Osteoblast (primary cell): ENCODE results near the gene RIMBP2. TPM values are rescaled to one million over a fixed set of nuclear protein-coding genes. Genes with fewer than 3 reads are reported as not detected.

Experiments
- DNase-seq: peaks from one replicate; pipeline ENCODE4 v3.0.0; 2011; ENCODE audit warnings: low spot score, mixed read lengths; ENCODE audit not compliant: insufficient read length; ENCODE audit errors: missing footprints
- H2AFZ ChIP-seq: 2 replicates; pipeline ENCODE4 v1.6.0; 2011; ENCODE audit warnings: mild to moderate bottlenecking, low read length
- H3K27ac ChIP-seq: 2 replicates; pipeline ENCODE4 v1.5.1; 2011; ENCODE audit warnings: mild to moderate bottlenecking, low read depth, low read length, moderate library complexity
- H3K27me3 ChIP-seq: 2 replicates; pipeline ENCODE4 v1.6.0; 2012; ENCODE audit warnings: mild to moderate bottlenecking, control low read depth, inconsistent platforms, low read length, moderate library complexity; ENCODE audit not compliant: insufficient read depth
- H3K36me3 ChIP-seq: 2 replicates; pipeline ENCODE4 v1.5.1; 2011; ENCODE audit warnings: mild to moderate bottlenecking, low read length, control low read depth, moderate library complexity; ENCODE audit not compliant: insufficient read depth
- H3K4me1 ChIP-seq: 2 replicates; pipeline ENCODE4 v1.5.1; 2011; ENCODE audit warnings: mild to moderate bottlenecking, low read length, control low read depth, moderate library complexity; ENCODE audit not compliant: insufficient read depth
- H3K4me2 ChIP-seq: 2 replicates; pipeline ENCODE4 v1.6.0; 2011; ENCODE audit warnings: mild to moderate bottlenecking, low read length; ENCODE audit not compliant: insufficient read depth
- H3K4me3 ChIP-seq: fragments of 200-600 bp; sonication (generic); 3 replicates; pipeline ENCODE4 v1.5.1; 2012; ENCODE audit warnings: mild to moderate bottlenecking, low read length, inconsistent platforms; ENCODE audit not compliant: insufficient read depth
- H3K79me2 ChIP-seq: 2 replicates; pipeline ENCODE4 v1.6.0; 2012; ENCODE audit warnings: mild to moderate bottlenecking, low read length, control low read depth, inconsistent platforms; ENCODE audit not compliant: insufficient read depth
- H3K9me3 ChIP-seq: 2 replicates; pipeline ENCODE4 v1.5.1; 2011; ENCODE audit warnings: low read depth, low read length, control low read depth
- H4K20me1 ChIP-seq: 2 replicates; pipeline ENCODE4 v1.6.0; 2012; ENCODE audit warnings: mild to moderate bottlenecking, low read length, control low read depth; ENCODE audit not compliant: insufficient read depth
- CTCF ChIP-seq: IDR thresholded peaks from 2 replicates; pipeline ENCODE4 v1.5.1; 2011; ENCODE audit warnings: mild to moderate bottlenecking, low read depth, low read length, moderate library complexity; ENCODE audit errors: extremely low read depth
- total RNA-seq: library from RNA; depleted of rRNA; stranded (reverse); fragments of >200 nt; gene quantifications from 2 replicates; pipeline ENCODE4 v1.2.3, GENCODE V29; 2012

Gene RIMBP2
- total RNA-seq, 1 donor: not detected

GRCh38 chr12:130501821-130502220 is 214.3 kb downstream of the RIMBP2 start:
- H3K4me3 ChIP-seq: no peak overlapping the region
- H3K79me2 ChIP-seq: no peaks in the 10 kb centered on the region
- no peaks in the 10 kb centered on the region for H3K36me3 ChIP-seq
- H3K4me2 ChIP-seq: no peak overlapping the region
- H3K27ac ChIP-seq: no peak overlapping the region
- no peak for DNase-seq
- no peaks in the 10 kb centered on the region for H3K27me3 ChIP-seq
- H3K4me1 ChIP-seq: no peaks in the 10 kb centered on the region
- no peaks in the 10 kb centered on the region for H3K9me3 ChIP-seq
- no peaks in the 10 kb centered on the region for H4K20me1 ChIP-seq
- H2AFZ ChIP-seq: no peak overlapping the region
- TF ChIP-seq CTCF: no peak

- Histone ChIP-seq H3K4me1 (no peaks in the 10 kb centered on the region), H4K20me1 (no peaks in the 10 kb centered on the region), H2AFZ (no peak overlapping the region), H3K27me3 (no peaks in the 10 kb centered on the region), H3K4me2 (no peak overlapping the region), H3K4me3 (no peak overlapping the region), H3K36me3 (no peaks in the 10 kb centered on the region), H3K79me2 (no peaks in the 10 kb centered on the region), H3K9me3 (no peaks in the 10 kb centered on the region), H3K27ac (no peak overlapping the region)
- DNase-seq: no peak
- no peak for TF ChIP-seq CTCF
These were observed 215.2 kb downstream of the RIMBP2 start for GRCh38 chr12:130500835-130501330.

GRCh38 chr12:130499474-130499873 is 216.6 kb downstream of the RIMBP2 start:
- H3K9me3 ChIP-seq: no peaks in the 10 kb centered on the region
- H3K36me3 ChIP-seq: no peaks in the 10 kb centered on the region
- H3K4me2 ChIP-seq: no peak overlapping the region
- H3K79me2 ChIP-seq: no peaks in the 10 kb centered on the region
- no peak for TF ChIP-seq CTCF
- H3K27ac ChIP-seq: no peak overlapping the region
- H3K4me3 ChIP-seq: no peak overlapping the region
- H3K27me3 ChIP-seq: no peaks in the 10 kb centered on the region
- H4K20me1 ChIP-seq: no peaks in the 10 kb centered on the region
- no peaks in the 10 kb centered on the region for H3K4me1 ChIP-seq
- DNase-seq: no peak
- no peak overlapping the region for H2AFZ ChIP-seq

- Histone ChIP-seq H3K4me3 (no peak overlapping the region), H2AFZ (no peak overlapping the region), H3K27me3 (no peaks in the 10 kb centered on the region), H3K4me1 (no peaks in the 10 kb centered on the region), H4K20me1 (no peaks in the 10 kb centered on the region), H3K27ac (no peak overlapping the region), H3K79me2 (no peaks in the 10 kb centered on the region), H3K9me3 (no peaks in the 10 kb centered on the region), H3K36me3 (no peaks in the 10 kb centered on the region), H3K4me2 (no peak overlapping the region)
- no peak for TF ChIP-seq CTCF
- DNase-seq: no peak
These were observed 217.3 kb downstream of the RIMBP2 start for GRCh38 chr12:130498589-130499385.
